C4-2B (cell line): ENCODE data around the gene MAST1.

Experiments
- ZFX ChIP-seq: fragments of 450-650 bp; IDR thresholded peaks from 2 replicates; pipeline ENCODE4 v1.6.1; 2017
- TF ChIP-seq, protein P1 (sequence below): fragments of 450-650 bp; conservative IDR thresholded peaks from 2 replicates; pipeline ENCODE4 v1.5.1; 2017; ENCODE audit warnings: mild to moderate bottlenecking

- TF ChIP-seq, protein P1, sequence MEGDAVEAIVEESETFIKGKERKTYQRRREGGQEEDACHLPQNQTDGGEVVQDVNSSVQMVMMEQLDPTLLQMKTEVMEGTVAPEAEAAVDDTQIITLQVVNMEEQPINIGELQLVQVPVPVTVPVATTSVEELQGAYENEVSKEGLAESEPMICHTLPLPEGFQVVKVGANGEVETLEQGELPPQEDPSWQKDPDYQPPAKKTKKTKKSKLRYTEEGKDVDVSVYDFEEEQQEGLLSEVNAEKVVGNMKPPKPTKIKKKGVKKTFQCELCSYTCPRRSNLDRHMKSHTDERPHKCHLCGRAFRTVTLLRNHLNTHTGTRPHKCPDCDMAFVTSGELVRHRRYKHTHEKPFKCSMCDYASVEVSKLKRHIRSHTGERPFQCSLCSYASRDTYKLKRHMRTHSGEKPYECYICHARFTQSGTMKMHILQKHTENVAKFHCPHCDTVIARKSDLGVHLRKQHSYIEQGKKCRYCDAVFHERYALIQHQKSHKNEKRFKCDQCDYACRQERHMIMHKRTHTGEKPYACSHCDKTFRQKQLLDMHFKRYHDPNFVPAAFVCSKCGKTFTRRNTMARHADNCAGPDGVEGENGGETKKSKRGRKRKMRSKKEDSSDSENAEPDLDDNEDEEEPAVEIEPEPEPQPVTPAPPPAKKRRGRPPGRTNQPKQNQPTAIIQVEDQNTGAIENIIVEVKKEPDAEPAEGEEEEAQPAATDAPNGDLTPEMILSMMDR = no peak
- TF ChIP-seq ZFX = no peak
Observed at GRCh38 chr19:12866416-12867119, 28.3 kb downstream of the MAST1 start.
